ENCODE results near the gene PDZD2.

DNA sequence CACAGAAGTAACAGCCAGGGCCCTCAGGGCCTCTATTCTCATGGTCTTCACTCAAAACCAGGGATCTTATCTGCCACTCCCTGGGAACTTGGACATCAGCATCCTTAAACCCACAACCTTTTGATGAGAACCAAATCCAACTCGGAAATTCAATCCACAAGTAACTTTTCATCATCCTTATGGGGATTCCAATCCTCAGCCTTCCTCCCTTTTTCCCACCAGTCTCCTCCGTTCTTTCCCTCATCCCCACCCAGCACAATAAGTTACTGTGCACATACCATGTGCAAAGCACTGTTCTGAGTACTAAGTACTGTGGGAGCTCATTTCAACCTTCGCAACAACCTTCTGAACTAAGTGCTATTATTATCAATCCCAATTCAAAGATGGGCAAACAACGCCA is 518.1 kb downstream of the PDZD2 start:
- TF ChIP-seq, protein P1, sequence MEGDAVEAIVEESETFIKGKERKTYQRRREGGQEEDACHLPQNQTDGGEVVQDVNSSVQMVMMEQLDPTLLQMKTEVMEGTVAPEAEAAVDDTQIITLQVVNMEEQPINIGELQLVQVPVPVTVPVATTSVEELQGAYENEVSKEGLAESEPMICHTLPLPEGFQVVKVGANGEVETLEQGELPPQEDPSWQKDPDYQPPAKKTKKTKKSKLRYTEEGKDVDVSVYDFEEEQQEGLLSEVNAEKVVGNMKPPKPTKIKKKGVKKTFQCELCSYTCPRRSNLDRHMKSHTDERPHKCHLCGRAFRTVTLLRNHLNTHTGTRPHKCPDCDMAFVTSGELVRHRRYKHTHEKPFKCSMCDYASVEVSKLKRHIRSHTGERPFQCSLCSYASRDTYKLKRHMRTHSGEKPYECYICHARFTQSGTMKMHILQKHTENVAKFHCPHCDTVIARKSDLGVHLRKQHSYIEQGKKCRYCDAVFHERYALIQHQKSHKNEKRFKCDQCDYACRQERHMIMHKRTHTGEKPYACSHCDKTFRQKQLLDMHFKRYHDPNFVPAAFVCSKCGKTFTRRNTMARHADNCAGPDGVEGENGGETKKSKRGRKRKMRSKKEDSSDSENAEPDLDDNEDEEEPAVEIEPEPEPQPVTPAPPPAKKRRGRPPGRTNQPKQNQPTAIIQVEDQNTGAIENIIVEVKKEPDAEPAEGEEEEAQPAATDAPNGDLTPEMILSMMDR (IDR thresholded peaks at IDR 0.05 in 4 of 5, conservative IDR thresholded peaks at IDR 0.05 in 1 of 5) = no peak
- TF ChIP-seq POLR2A (IDR thresholded peaks at IDR 0.05) = no peak

Data from gastrocnemius medialis (tissue), 4 donors.